NK-92 (cell line): ENCODE data around the gene DNM3.

Experiments used
- DNase-seq: peaks from one replicate; lab custom pipeline; 2025; ENCODE audit not compliant: unreplicated experiment; lab: John Stamatoyannopoulos, UW

The DNM3 gene

GRCh38 chr1:172268237-172268636 is 426.9 kb downstream of the DNM3 start:
- no peak for DNase-seq

GRCh38 chr1:172269084-172269483 is 427.8 kb downstream of the DNM3 start:
- DNase-seq = no peak

GRCh38 chr1:172269644-172270043 is 428.3 kb downstream of the DNM3 start:
- DNase-seq = no peak

- no peak for DNase-seq
These were observed 429.3 kb downstream of the DNM3 start for GRCh38 chr1:172270605-172271004.

- no peak for DNase-seq
These were observed 430.8 kb downstream of the DNM3 start for GRCh38 chr1:172272087-172272486.

- DNase-seq = no peak
These were observed 432.5 kb downstream of the DNM3 start for GRCh38 chr1:172273647-172274396.

GRCh38 chr1:172275478-172275877 is 434.2 kb downstream of the DNM3 start:
- no peak for DNase-seq

- DNase-seq = no peak
These were observed 435.0 kb downstream of the DNM3 start for GRCh38 chr1:172276120-172276818.

- DNase-seq = no peak
These were observed 436.0 kb downstream of the DNM3 start for GRCh38 chr1:172277275-172277674.

- DNase-seq = no peak
These were observed 436.7 kb downstream of the DNM3 start for GRCh38 chr1:172277989-172278388.

- DNase-seq = no peak
These were observed 437.2 kb downstream of the DNM3 start for GRCh38 chr1:172278478-172278877.

- DNase-seq = no peak
These were observed 438.8 kb downstream of the DNM3 start for GRCh38 chr1:172279939-172280636.

- DNase-seq = no peak
These were observed 442.5 kb downstream of the DNM3 start for GRCh38 chr1:172283766-172284165.

GRCh38 chr1:172286629-172287076 is 445.4 kb downstream of the DNM3 start:
- DNase-seq = no peak

- DNase-seq = no peak
These were observed 445.9 kb downstream of the DNM3 start for GRCh38 chr1:172287208-172287607.

- no peak for DNase-seq
These were observed 447.3 kb downstream of the DNM3 start for GRCh38 chr1:172288581-172288980.

GRCh38 chr1:172289448-172289847 is 448.1 kb downstream of the DNM3 start:
- no peak for DNase-seq

- DNase-seq = no peak
These were observed 451.5 kb downstream of the DNM3 start for GRCh38 chr1:172292840-172293239.

GRCh38 chr1:172293429-172293828 is 452.1 kb downstream of the DNM3 start:
- no peak for DNase-seq

- no peak for DNase-seq
These were observed 456.8 kb downstream of the DNM3 start for GRCh38 chr1:172298141-172298540.

- DNase-seq = no peak
These were observed 457.6 kb downstream of the DNM3 start for GRCh38 chr1:172298911-172299310.

GRCh38 chr1:172299515-172299914 is 458.2 kb downstream of the DNM3 start:
- DNase-seq = no peak
